GM12878 (cell line): ENCODE measurements around the gene CLCN7. TPM values are rescaled to one million over a fixed set of nuclear protein-coding genes. Genes with fewer than 3 reads are reported as not detected.

Source experiments
- ATAC-seq: fragments of 200-7000 bp; cut with Tn5 transposase; 3 replicates; pipeline ENCODE4 v1.9.1; 2020; ENCODE audit warnings: mild to moderate bottlenecking, moderate library complexity
- BruUV-seq: library from RNA; stranded (reverse); fragments of 400-500 nt; replicated peaks from 2 replicates; lab custom pipeline; 2021; lab: Mats Ljungman, UMichigan
- CTCF ChIA-PET: fragments of 300-600 bp; sonication (Branson Sonifier 250); formaldehyde crosslinking; extraction: SDS; loops from one replicate; lab custom pipeline; 2021; ENCODE audit warnings: inconsistent platforms; lab: Yijun Ruan, JAX
- POLR2A ChIA-PET: fragments of 350-600 bp; formaldehyde crosslinking; extraction: SDS; loops from one replicate; lab custom pipeline; 2021; ENCODE audit warnings: inconsistent platforms; lab: Charles Lee
- RAD21 ChIA-PET: fragments of 300-600 bp; sonication (Branson Sonifier 250); formaldehyde crosslinking; loops from one replicate; lab custom pipeline; 2023; ENCODE audit warnings: antibody characterized with exemption; ENCODE audit not compliant: unreplicated experiment; lab: Charles Lee
- SMC1A ChIA-PET: fragments of 300-600 bp; sonication (Branson Sonifier 250); formaldehyde crosslinking; loops from one replicate; lab custom pipeline; 2023; ENCODE audit not compliant: unreplicated experiment, uncharacterized antibody; lab: Charles Lee
- DNase-seq: peaks from one replicate; pipeline ENCODE4 v3.0.0-alpha.2; 2011; ENCODE audit warnings: low read depth, low spot score
- FAIRE-seq: peaks from 3 replicates; lab custom pipeline; 2011; peaks lifted over from hg19 to GRCh38; lab: Jason Lieb, UNC
- H2AFZ ChIP-seq: 2 replicates; pipeline ENCODE4 v1.6.0; 2011; ENCODE audit warnings: low read depth, low read length, control low read depth; ENCODE audit not compliant: control insufficient read depth
- H3K27ac ChIP-seq: 2 replicates; pipeline ENCODE4 v1.5.1; 2011; ENCODE audit warnings: control low read depth; ENCODE audit not compliant: control insufficient read depth, insufficient read depth
- H3K27me3 ChIP-seq, 2 experiments: replicated peaks in 1 of 2; 2 replicates each; pipeline versions ENCODE4 v1.6.0 to v1.6.1; 2011; ENCODE audit warnings: low read length in 1 of 2; ENCODE audit not compliant: control insufficient read depth in 2 of 2, insufficient read depth in 2 of 2
- H3K36me3 ChIP-seq, 2 experiments: 2 replicates each; pipeline ENCODE4 v1.5.1; 2011; ENCODE audit warnings: low read length in 1 of 2; ENCODE audit not compliant: control insufficient read depth in 2 of 2, insufficient read depth in 2 of 2
- H3K4me1 ChIP-seq: 2 replicates; pipeline ENCODE4 v1.6.1; 2011; ENCODE audit warnings: mild to moderate bottlenecking, low read length, moderate library complexity, mixed read lengths; ENCODE audit not compliant: control insufficient read depth, insufficient read depth
- H3K4me2 ChIP-seq: 2 replicates; pipeline ENCODE4 v1.6.0; 2011; ENCODE audit warnings: control low read depth; ENCODE audit not compliant: control insufficient read depth, insufficient read depth
- H3K4me3 ChIP-seq: fragments of 200-600 bp; sonication (generic); 2 replicates; pipeline ENCODE4 v1.5.1; 2016
- H3K79me2 ChIP-seq: 2 replicates; pipeline ENCODE4 v1.6.0; 2011; ENCODE audit warnings: low read length; ENCODE audit not compliant: control insufficient read depth, insufficient read depth
- H3K9ac ChIP-seq: 2 replicates; pipeline ENCODE4 v1.8.0; 2011; ENCODE audit warnings: low read length, control low read depth, mixed read lengths; ENCODE audit not compliant: control insufficient read depth, insufficient read depth
- H3K9me3 ChIP-seq: replicated peaks from 3 replicates; pipeline ENCODE4 v1.5.1; 2011; ENCODE audit warnings: mild to moderate bottlenecking, low read length; ENCODE audit not compliant: control insufficient read depth, insufficient read depth
- H4K20me1 ChIP-seq: 2 replicates; pipeline ENCODE4 v1.6.0; 2011; ENCODE audit not compliant: control insufficient read depth, insufficient read depth
- HDAC2 ChIP-seq: fragments of 200-600 bp; sonication (generic); IDR thresholded peaks from 2 replicates; pipeline ENCODE4 v1.6.1; 2017
- NR2F1 ChIP-seq: fragments of 450-650 bp; conservative IDR thresholded peaks from 2 replicates; pipeline ENCODE4 v1.6.1; 2017; ENCODE audit warnings: mild to moderate bottlenecking
- PML ChIP-seq: IDR thresholded peaks from 2 replicates; pipeline ENCODE4 v1.6.1; 2012; ENCODE audit warnings: low read length, inconsistent platforms
- POLR2AphosphoS2 ChIP-seq: IDR thresholded peaks from 2 replicates; pipeline ENCODE4 v1.6.1; 2011; ENCODE audit warnings: low read depth, mild to moderate bottlenecking, low read length, improper control_type of control experiment, moderate library complexity
- SMAD5 ChIP-seq: IDR thresholded peaks from 2 replicates; pipeline ENCODE4 v1.6.1; 2016; ENCODE audit warnings: antibody characterized with exemption, low read depth
- SP1 ChIP-seq: IDR thresholded peaks from one replicate; pipeline ENCODE4 v1.6.1; 2011; ENCODE audit warnings: low read depth, low read length
- SREBF1 ChIP-seq: IDR thresholded peaks from 2 replicates; pipeline ENCODE4 v1.6.1; 2012; ENCODE audit warnings: mild to moderate bottlenecking, low read length
- SUZ12 ChIP-seq: fragments of 200-600 bp; sonication (generic); IDR thresholded peaks from one replicate; pipeline ENCODE4 v1.6.1; 2018; ENCODE audit warnings: antibody characterized with exemption, mild to moderate bottlenecking; ENCODE audit not compliant: unreplicated experiment
- WGBS: methylation state at CpG from one replicate; pipeline ENCODE4 v1.1.6; 2016; ENCODE audit warnings: low lambda C conversion rate; ENCODE audit not compliant: insufficient replicate concordance, insufficient coverage; ENCODE audit errors: missing lambda C conversion rate; 5-methylcytosine and 5-hydroxymethylcytosine counted together
- in situ Hi-C: fragments of 300-500 bp; cut with MboI; formaldehyde crosslinking; loops from 9 replicates; pipeline ENCODE4 v1.14.3; 2018; ENCODE audit warnings: mixed read lengths
- intact Hi-C: fragments of 100-400 bp; cut with micrococcal nuclease; formaldehyde crosslinking; loops from one replicate; pipeline ENCODE4 v1.14.2; 2022; ENCODE audit not compliant: unreplicated experiment
- polyA plus RNA-seq, 11 experiments: library from polyadenylated mRNA; depleted of rRNA in 4 of 11; unstranded in 6 of 11; stranded (reverse) in 5 of 11; fragments of >200 nt; fragmentation: Nextera tagmentation in 4 of 11; fragmentation: Illumina TruSeq in 1 of 11; extraction: Ambion mirVana in 4 of 11; extraction: Trizol in 1 of 11; gene quantifications; 1 replicate in 1 of 11; 2 replicates in 10 of 11; pipeline versions ENCODE4 v1.2.1 to v1.2.3, GENCODE V29; 2011 to 2016; ENCODE audit warnings: inconsistent platforms in 2 of 11, missing spikeins in 2 of 11, low read depth in 1 of 11
- total RNA-seq, 4 experiments: library from RNA; depleted of rRNA in 3 of 4; stranded (reverse); fragments of >200 nt in 3 of 4; fragmentation: Illumina TruSeq in 1 of 4; extraction: Trizol in 1 of 4; gene quantifications; 2 replicates each; pipeline versions ENCODE4 v1.2.1 to v1.2.3, GENCODE V29; 2013 to 2021
- TF ChIP-seq, protein P1 (sequence below): IDR thresholded peaks from 2 replicates; pipeline ENCODE4 v1.6.1; 2012; ENCODE audit warnings: low read length, inconsistent platforms

CLCN7 gene
- total and polyA plus RNA-seq, 10 of the 15 experiments (the other 5 are each of a cell fraction or from before 2014, with no cell fraction given), result 0.04 to 62.5 (median 19.9) TPM

DNA sequence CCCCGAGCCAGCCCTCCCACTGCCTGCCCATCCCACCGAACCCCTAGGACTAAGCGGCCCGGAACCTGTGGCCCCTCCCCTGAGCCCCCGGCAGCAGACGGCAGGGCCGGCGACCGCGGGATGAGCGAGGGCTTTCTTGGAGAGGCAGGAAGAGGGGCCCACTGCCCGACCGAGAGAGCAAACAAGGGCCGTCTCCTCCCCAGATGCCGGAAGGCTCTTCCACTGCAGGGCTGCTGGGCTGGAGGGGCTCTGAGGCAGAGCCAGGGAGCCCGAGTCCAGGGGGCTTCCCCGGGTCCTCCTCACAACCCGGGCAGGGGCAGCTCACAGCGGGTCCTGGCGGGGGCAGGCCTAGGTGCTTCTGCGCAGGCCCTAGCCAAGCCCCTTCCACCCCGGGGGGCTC lies 41.1 kb downstream of the CLCN7 start:
- ChIA-PET CTCF (no interaction called here), POLR2A (no interaction called here), RAD21 (interaction anchor here (0.6 kb wide), 1 partner anchor 178 kb away, joined by 3 read pairs; no protein-coding TSS in a partner anchor), SMC1A (no interaction called here)
- no peaks in the 10 kb centered on the region for H3K9me3 ChIP-seq
- in situ Hi-C loops, result no loop called here
- intact Hi-C loops, result no loop called here
- H3K79me2 ChIP-seq, result no peaks in the 10 kb centered on the region
- no TSS peak for BruUV-seq
- FAIRE-seq (no peak), ATAC-seq (no peak), DNase-seq (no peak)
- H2AFZ ChIP-seq, result no peak overlapping the region
- H3K27ac ChIP-seq, result no peak overlapping the region
- 30% methylated on average over 22 of the region's 22 CpGs for WGBS
- H4K20me1 ChIP-seq, result no peaks in the 10 kb centered on the region; the same call in 1 of the 2 replicates
- no peak overlapping the region for H3K4me2 ChIP-seq
- peaks cover 0 to 10% of the 10 kb centered on the region in 2 experiments for H3K27me3 ChIP-seq
- H3K36me3 ChIP-seq, result no peaks in the 10 kb centered on the region
- no peaks in the 10 kb centered on the region for H3K4me1 ChIP-seq
- TF ChIP-seq HDAC2, result no peak
- TF ChIP-seq NR2F1, result no peak
- TF ChIP-seq PML, result no peak
- no peak for TF ChIP-seq SREBF1
- TF ChIP-seq SUZ12, result no peak
- TF ChIP-seq SMAD5, result no peak
- TF ChIP-seq, protein P1, sequence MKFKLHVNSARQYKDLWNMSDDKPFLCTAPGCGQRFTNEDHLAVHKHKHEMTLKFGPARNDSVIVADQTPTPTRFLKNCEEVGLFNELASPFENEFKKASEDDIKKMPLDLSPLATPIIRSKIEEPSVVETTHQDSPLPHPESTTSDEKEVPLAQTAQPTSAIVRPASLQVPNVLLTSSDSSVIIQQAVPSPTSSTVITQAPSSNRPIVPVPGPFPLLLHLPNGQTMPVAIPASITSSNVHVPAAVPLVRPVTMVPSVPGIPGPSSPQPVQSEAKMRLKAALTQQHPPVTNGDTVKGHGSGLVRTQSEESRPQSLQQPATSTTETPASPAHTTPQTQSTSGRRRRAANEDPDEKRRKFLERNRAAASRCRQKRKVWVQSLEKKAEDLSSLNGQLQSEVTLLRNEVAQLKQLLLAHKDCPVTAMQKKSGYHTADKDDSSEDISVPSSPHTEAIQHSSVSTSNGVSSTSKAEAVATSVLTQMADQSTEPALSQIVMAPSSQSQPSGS, result no peak
- TF ChIP-seq SP1, result no peak
- no peak for TF ChIP-seq POLR2AphosphoS2
- no peak overlapping the region for H3K9ac ChIP-seq
- H3K4me3 ChIP-seq, result no peak overlapping the region
